GM21515 (cell line): ENCODE measurements around the gene PIEZO2.

Experiments
- ATAC-seq: cut with Tn5 transposase; IDR thresholded peaks from one replicate; pipeline ENCODE4 v1.9.1; 2021; ENCODE audit not compliant: unreplicated experiment

PIEZO2 gene

DNA sequence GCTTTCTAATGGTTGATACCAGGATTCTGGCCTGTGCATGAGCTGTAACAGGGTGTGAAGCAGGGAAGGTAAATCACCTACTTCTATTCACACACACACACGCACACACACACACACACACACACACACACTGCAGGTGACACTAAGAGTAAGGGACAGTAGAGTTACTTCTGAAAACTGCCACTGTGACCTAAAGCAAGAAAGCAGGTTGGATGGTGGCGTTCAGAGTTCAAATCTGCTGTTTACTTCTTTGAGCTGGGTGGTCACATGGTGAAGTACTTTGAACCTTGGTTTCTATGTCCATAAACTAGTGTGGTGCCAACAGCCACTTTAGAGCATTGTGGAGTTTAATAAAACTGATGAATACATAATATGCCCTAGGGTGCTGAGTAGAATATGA lies 248.0 kb downstream of the PIEZO2 start:
- no peak for ATAC-seq

- ATAC-seq = no peak
Observed at GRCh38 chr18:10900435-10900834, 248.9 kb downstream of the PIEZO2 start.

DNA sequence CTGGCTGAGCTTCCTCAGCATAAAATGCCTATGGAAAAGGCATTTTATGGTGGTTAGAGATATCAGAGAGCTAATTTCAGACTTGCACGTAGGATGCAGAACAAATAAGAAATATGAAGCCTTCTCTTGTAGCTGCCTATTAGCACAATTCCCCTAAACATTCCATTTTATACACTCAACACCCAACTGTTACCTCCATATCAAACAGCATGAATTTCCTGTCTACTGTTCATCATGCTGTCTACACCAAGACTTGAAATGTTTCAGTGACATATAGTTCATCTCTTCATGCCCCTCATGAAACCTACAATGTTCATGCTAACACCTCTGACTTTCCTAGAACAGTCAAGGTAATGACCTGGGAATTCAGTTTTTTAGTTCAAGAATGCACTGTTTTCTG lies 249.9 kb downstream of the PIEZO2 start:
- ATAC-seq = no peak

GRCh38 chr18:10898417-10898974 lies 250.9 kb downstream of the PIEZO2 start:
- no peak for ATAC-seq

DNA sequence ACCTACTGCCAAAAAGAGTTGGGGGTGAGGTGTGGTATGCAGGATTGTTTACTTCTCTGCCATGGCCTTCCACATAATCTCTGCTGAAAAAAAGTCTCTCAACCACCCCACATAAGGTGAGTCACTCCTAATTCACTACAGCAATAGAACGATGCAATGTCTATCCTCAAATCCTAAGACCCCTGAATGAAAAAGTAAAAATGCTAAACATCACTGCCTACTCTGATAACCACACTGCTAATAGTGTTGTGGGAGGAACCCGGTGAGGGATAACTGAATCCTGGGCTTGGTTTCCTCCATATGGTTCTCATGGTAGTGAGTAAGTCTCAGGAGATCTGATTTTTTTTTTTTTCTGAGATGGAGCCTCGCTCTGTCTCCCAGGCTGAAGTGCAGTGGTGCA lies 252.5 kb downstream of the PIEZO2 start:
- ATAC-seq = no peak

DNA sequence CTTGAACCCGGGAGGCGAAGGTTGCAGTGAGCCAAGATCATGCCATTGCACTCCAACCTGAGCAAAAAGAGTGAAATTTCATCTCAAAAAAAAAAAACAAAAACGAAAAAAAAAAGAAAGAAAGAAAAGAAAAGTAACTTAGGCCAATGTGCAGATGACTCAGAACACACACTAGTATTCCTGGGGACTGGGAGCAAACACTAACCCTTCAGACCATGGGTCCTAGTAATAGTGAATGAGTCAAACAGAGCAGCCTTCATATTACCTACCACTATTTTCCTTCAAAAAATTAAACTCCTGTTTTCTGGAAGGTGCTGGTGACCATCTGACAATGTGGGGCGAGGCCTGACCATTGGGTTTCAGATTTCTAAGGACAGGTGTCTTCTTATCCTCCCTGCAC lies 253.4 kb downstream of the PIEZO2 start:
- no peak for ATAC-seq

GRCh38 chr18:10894501-10894900 lies 254.9 kb downstream of the PIEZO2 start:
- no peak for ATAC-seq

GRCh38 chr18:10893761-10894160 lies 255.6 kb downstream of the PIEZO2 start:
- ATAC-seq = no peak

DNA sequence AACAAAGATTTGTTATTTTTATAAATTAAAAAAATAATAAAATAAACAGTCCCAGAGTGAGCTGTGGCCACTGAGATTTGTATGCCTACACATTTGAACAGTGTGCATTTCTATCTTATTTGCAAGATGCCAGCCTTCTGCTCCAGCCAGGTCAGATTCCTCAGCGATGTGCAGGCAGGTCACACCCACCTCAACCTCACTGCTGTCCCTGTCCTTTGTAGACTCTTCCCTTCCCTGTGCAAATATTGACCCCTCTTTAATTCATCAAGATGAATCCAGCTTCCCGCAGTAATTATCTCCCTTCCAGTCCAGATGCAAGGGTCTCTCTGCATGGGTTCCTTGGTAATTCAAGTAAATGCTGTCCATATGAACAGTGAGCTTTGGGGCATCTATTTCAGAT lies 256.2 kb downstream of the PIEZO2 start:
- no peak for ATAC-seq

- ATAC-seq = no peak
Observed at GRCh38 chr18:10892786-10893185, 256.6 kb downstream of the PIEZO2 start.

DNA sequence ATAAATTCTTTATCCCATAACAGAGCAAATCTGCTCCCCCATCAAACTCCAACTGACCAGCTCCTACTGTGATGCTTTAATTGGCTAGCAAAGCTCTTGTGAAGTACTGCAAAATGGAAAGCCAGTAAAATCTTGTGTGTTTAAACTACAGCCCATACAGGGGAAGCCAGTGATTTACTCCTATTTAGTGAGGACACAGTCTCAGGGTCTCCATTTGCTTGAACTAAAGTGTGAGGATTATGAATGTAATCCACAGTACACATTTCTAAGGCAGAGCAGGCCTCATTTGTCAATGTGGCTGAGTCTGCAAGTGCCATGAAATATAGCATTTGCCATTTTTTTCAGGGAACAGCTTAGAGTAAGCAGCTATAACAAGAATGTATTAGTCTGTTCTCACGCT lies 259.3 kb downstream of the PIEZO2 start:
- ATAC-seq = no peak

DNA sequence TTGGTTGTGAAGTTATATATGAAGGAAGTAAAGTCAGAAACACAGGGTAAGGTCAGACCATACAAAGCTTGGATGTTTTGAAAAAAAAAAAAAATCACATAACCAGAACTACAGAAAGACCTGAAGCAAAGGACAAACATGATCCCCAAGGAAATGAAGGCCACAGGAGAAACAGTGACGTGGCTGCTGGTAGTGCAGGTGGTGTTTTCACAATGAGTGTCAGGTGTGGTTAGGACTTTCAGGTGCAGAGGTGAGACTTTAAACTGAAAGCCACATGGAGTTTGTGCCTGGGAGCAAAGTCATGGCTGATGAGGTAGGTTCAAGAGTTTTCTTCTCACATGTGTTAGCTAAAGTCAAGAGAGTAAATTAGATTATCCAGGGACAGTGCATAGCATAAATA lies 270.7 kb downstream of the PIEZO2 start:
- peak; percentile 88 for ATAC-seq

- ATAC-seq = no peak
Observed at GRCh38 chr18:10877987-10878386, 271.4 kb downstream of the PIEZO2 start.

- no peak for ATAC-seq
Observed at GRCh38 chr18:10875811-10876210, 273.6 kb downstream of the PIEZO2 start.

GRCh38 chr18:10872304-10872703 lies 277.1 kb downstream of the PIEZO2 start:
- ATAC-seq = no peak

- no peak for ATAC-seq
Observed at GRCh38 chr18:10864722-10865121, 284.6 kb downstream of the PIEZO2 start.

GRCh38 chr18:10863026-10863425 lies 286.3 kb downstream of the PIEZO2 start:
- no peak for ATAC-seq

DNA sequence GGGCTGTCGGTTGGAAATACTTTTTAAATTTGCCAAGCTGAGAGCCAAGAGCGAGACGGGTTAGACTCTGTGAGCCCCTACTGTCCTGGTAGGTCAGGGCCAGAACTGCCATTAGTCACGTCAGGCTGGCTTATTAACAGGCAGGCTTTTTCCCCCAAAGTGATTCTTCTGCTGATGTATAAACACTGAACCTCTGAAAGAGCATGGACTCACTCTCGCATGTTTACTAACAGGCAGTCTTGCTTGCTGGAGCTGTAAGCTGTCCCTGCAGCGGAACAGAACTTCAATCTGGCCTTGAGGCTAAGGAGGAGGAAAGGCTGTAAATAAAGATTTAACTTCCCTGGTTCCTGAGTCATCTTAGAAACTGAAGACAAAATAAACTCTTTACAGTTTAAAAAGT lies 288.4 kb downstream of the PIEZO2 start:
- no peak for ATAC-seq

GRCh38 chr18:10860382-10860781 lies 289.0 kb downstream of the PIEZO2 start:
- no peak for ATAC-seq

DNA sequence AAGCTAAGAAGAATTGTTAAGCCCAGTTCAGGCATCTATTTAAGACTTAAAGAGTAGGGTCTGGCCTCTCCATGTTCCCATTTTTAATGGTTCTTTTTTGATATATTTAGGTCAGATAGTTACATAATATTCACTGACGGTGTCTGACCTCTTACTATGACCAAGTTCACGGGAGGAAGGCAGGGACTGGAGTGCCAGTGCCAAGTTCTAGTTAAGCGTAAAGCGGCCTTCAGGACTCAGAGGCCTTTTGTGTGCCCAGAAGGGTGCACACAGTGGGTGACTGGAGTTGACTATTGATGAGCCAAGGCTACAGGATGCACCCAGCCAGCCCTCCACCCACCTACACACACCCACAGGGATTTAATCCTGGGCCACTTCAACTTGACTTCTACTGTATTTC lies 290.9 kb downstream of the PIEZO2 start:
- no peak for ATAC-seq

DNA sequence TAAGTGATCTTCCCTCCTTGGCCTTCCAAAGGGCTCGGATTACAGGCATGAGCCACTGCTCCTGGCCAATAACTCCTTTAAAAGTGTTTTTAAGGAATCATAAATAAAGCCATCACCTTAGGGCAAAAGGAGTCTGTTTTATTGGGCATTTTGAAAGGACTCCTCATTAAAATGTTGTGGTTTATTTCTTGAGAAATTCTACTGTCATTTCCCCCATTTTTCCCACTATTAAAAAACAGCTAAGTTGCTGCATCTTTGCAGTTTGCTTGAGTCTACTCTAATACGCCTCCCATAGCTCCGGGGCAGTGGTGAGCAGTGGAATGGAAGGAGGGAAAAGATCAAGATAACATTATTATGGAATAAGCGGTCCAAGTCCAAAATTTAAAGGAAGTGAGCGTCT lies 293.2 kb downstream of the PIEZO2 start:
- no peak for ATAC-seq

DNA sequence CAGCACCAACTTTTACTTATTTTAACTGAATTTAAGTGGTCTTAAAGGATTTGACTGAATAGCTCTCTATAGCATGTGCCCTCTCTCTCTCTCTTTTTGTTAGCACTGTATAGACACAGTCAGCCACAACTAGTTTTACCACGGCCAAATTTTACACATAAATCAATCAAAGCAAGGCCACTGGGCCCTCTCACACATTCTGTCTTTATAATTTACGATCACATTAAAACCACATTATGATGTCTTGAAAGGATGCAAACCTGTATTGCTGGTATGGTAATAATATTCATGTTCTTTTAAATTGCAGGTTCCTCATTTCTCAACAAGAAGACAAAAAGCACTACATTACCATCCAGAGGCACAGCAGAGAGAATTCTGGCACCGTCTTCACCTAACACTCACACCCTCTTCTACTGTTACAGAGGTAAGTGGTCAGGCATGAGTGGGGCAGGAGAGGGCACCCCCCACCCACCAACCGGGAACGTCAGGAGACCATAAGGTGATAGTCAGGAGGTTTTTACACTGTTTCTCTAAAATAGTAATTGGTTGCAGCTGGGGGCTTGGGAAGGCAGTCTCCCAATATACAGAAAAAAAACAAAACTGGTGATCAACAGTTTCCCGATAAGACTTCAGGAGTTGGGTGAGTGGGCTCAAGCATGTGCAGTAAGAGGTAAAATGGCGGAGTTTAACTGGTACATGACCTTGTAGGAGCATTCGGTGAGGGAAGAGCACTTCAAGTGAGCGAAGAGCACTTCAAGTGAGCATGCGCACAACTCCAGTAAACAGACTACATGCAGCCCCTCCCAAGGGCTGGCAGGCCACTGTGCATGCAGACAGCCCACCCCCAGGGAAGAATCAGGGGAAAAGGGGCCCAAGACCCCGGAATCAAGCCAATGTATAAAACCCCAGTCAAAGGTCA lies 296.7 kb downstream of the PIEZO2 start:
- no peak for ATAC-seq
